GM19463 (cell line): ENCODE data around the gene ENOX1.

Experiments
- ATAC-seq: cut with Tn5 transposase; IDR thresholded peaks from one replicate; pipeline ENCODE4 v1.9.1; 2021; ENCODE audit warnings: mild to moderate bottlenecking, moderate library complexity; ENCODE audit not compliant: unreplicated experiment

ENOX1 gene

DNA sequence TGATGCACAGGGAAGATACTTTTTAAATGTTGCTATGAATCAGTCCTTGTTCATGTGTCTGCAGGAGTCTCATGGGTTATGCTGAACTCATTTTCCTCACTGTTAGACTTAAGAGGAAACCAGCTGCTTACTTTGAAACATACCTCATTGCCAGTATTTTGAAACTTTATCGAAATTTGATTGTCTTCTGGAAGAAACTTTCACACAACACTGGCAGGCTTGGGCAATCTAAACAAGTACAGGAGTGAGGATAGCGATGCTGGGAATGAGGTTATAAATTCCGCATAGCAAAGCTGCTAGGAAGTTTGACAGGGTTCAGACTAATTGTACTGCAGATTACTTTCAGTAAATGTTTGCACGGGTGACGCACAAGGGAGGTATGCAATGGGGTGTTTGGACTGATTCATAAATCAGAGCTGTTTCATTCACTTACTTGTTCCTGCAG lies 517.7 kb downstream of the ENOX1 start:
- ATAC-seq, result no peak

GRCh38 chr13:43268632-43269031 lies 518.1 kb downstream of the ENOX1 start:
- ATAC-seq, result no peak

GRCh38 chr13:43267916-43268315 lies 518.9 kb downstream of the ENOX1 start:
- no peak for ATAC-seq

DNA sequence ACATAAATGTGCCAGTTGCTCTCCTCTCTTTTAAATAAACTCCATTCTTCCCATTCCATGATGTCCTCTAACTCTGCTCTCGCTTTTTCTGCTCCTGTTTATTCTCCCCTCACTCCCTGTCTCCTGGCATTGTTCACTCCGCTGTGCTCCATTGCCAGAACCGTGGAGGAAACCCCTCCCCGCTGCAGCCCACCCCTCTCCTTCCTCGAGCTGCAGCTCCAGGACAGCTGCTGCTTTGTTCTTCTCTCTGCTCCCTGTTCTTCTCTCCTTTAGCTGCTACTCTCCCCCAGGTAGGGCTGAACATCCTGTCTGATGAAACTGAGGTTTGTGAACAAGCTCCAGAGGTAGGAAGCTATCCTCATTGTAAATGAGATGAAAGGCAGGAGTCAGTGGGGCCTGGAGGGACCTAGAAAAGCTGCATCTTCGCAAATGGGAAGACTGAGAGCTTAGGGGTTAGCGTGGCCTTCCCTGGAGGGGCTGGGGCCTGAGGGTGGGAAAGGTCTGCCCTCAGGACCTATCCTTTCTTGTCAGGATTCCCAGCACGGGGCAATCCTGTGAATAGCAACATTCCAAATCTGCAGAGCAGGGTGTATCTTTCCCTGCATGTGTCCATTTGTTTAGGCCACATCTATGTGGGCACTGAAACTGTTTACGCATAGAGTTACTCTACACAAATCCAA lies 519.7 kb downstream of the ENOX1 start:
- no peak for ATAC-seq

DNA sequence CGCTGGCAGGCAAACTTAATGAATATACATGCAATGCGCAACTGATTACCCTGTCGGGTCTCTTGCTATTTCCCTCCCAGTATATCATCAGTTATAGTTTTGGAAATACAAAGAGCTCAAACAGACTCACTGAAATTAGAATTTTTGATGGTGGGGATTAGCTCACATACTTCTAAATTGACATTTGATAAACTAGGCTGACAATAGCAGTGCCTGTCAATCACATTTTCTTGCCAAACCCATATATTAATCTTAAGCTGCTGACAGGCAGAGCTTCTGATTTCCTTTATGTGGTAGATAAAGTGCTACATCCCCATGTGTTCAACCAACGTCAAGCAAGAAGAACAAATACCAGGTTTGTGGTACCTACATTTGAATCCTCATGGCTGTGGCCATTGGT lies 521.7 kb downstream of the ENOX1 start:
- no peak for ATAC-seq

DNA sequence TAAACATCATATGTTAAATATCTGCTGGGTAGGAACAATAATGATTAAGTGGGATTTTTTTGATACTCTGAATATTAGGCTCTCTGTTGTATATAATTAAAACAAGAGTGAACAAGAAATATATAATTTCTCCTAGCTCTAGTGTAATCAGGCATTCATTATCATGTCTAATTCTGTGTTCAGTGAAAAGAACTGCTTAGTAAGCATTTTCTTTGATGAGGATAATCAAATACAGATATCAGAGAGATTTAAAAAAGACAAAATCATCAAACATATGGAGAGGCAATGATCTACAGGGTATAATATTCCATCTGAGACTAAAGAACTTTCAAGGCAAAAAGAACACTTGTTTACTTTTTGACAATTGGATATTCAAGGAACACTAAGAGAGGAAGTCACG lies 522.3 kb downstream of the ENOX1 start:
- ATAC-seq, result no peak

DNA sequence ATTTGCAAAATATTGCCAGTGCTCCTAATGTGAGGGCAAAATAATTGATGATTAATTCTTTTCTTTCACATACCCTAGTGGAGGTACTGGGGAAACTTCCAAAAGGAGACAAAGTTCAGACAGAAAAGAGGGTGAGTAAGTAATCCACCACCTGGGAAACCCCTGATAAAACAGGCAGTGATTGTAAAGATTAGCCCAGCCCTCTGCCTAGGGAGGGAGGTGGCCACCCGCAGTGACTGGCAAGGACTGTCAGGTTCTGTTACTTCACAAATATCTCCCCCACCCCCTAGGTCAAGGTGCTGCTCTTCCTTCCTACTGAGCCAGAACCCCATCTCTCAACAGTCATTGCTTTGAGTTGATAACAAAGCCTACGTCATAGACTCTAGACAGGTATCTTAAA lies 523.7 kb downstream of the ENOX1 start:
- ATAC-seq, result peak; percentile 41

GRCh38 chr13:43260999-43261398 lies 525.8 kb downstream of the ENOX1 start:
- no peak for ATAC-seq

DNA sequence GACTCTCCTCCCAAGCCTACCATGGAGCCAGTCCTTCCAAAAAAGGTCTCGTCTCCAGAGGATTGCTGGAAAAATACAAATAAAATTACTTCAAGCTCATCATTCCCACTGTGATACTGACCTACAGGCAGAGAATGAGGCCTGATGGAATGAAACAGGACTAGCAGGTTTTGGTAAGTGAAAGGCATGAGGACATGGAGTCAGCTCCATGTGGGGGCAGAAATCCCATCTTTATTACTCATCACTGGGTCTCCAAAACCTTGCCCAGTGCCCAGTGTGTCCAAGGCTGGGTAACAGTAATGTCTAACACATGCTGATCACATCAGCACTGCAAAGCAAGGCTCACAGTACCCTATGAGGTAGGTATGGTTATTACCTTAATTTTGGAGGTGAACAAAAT lies 528.0 kb downstream of the ENOX1 start:
- ATAC-seq, result no peak

GRCh38 chr13:43257765-43258164 lies 529.0 kb downstream of the ENOX1 start:
- no peak for ATAC-seq

DNA sequence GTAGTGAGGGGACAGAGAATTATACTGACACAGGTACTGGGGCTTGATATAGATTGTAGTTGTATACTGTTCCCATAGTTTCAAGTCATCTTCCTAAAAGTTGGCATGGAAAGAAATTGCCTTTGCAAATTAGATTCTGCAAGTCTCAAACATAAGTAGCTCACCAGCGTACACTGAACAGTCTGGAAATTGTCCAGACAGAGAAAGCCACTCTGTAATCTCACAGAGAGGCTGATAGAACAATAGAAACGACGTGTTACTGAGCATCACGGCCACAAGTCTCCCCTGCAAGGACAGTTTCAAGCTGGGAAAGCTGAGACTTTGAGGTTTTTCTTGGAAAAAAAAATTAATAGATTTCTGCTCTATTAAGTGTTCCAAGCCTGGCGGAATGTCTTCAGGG lies 534.8 kb downstream of the ENOX1 start:
- ATAC-seq, result no peak

- no peak for ATAC-seq
These were observed 540.4 kb downstream of the ENOX1 start for GRCh38 chr13:43246382-43246781.

- ATAC-seq, result no peak
These were observed 541.3 kb downstream of the ENOX1 start for GRCh38 chr13:43245374-43245964.

DNA sequence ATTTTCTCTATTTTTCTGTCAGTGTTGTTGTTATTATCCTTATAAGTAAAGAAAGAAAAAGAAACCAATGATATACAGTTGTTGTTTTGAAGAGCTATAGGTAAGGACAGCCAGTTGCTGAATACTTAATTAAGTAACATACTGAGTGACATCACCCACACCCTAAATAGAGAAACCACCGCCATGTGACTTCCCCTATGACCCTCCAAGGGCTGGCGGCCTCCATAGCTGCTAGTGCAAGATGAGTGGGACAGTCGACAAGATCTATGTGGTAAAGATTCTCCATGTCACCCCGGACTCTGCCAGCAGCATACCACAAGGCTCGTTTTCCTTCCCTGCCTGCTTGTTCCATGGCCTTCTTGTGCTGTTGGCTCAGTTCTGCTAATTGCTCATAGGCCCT lies 542.3 kb downstream of the ENOX1 start:
- no peak for ATAC-seq

- ATAC-seq, result no peak
These were observed 543.1 kb downstream of the ENOX1 start for GRCh38 chr13:43243711-43244110.

DNA sequence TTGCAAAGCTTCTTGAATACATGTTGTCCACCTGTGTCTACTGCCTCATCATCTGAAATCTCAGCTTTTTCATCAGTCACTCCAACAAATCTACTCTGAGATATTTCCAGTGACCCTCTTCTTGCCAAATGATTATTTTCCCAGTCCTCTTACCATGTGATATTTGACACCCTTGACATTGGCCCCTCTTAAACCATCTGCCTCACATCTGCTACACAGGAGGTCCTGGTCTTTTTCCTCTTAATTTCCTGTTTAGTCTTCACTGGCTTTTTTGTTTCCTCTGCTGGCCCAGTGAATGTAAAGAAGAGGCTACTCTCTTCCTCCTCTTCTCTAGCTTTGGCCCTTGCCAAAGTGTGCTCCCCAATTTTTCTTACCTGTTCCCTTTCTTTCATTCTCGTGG lies 544.7 kb downstream of the ENOX1 start:
- no peak for ATAC-seq

- peak; percentile 83 for ATAC-seq
These were observed 546.5 kb downstream of the ENOX1 start for GRCh38 chr13:43240278-43240677.

DNA sequence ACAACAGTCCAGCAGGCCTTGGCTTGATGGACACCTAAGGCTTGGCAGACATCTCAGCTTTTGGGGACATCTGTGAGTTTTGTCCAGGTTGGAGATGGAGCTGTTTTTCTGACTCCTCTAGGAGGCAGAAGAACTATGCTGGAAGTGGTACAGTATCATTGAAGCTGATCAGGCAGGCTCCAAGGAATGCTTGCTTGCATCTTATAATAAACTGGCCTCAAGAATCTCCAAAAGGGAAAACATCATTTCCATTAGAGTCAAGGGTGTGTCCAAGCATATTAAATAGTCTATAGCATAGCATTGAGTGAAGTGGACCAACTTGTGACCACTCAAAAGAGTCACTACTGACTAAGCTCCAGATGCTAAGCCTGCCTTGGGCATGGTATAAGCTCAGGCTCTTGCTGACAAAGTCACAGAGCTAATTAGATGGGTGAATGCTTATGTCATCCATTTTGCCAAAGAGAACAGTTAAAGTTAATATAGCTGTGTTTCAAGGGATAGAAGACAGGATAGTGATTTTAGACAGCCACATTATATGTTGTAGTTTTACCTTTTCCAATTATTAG lies 547.4 kb downstream of the ENOX1 start:
- no peak for ATAC-seq

GRCh38 chr13:43238341-43239083 lies 548.3 kb downstream of the ENOX1 start:
- no peak for ATAC-seq

GRCh38 chr13:43237616-43238015 lies 549.2 kb downstream of the ENOX1 start:
- ATAC-seq, result no peak

- ATAC-seq, result no peak
These were observed 551.7 kb downstream of the ENOX1 start for GRCh38 chr13:43235028-43235427.

- no peak for ATAC-seq
These were observed 553.9 kb downstream of the ENOX1 start for GRCh38 chr13:43232873-43233265.
